Panc1 (cell line): Measurements from ENCODE around the gene GMPPA.

Source experiments
- POLR2AphosphoS5 ChIP-seq: IDR thresholded peaks from 2 replicates; pipeline ENCODE4 v1.6.1; 2012; ENCODE audit warnings: mild to moderate bottlenecking, low read depth, low read length, moderate library complexity
- TF ChIP-seq, protein P1 (sequence below): fragments of 450-650 bp; IDR thresholded peaks from 2 replicates; pipeline ENCODE4 v1.5.1; 2017; ENCODE audit warnings: mild to moderate bottlenecking

DNA sequence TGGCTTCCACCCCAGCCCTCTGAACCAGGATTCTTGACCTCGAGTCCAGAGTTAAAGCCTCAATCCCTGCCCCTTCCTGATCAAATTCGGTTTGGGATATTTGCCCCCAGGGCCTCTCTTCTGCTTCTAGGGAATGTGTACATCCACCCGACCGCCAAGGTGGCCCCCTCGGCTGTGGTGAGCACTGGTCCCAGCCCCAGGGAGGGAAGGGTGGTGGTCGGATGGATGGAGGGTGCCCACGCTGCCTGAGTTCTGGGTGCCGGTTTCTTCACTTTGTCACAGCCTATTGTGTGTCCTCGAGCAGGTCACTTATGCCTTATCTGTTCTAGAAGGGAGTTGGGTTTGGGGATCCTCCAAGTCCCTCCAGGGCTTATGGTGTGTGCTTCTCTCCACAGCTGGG lies 6.9 kb downstream of the GMPPA start:
- TF ChIP-seq, protein P1, sequence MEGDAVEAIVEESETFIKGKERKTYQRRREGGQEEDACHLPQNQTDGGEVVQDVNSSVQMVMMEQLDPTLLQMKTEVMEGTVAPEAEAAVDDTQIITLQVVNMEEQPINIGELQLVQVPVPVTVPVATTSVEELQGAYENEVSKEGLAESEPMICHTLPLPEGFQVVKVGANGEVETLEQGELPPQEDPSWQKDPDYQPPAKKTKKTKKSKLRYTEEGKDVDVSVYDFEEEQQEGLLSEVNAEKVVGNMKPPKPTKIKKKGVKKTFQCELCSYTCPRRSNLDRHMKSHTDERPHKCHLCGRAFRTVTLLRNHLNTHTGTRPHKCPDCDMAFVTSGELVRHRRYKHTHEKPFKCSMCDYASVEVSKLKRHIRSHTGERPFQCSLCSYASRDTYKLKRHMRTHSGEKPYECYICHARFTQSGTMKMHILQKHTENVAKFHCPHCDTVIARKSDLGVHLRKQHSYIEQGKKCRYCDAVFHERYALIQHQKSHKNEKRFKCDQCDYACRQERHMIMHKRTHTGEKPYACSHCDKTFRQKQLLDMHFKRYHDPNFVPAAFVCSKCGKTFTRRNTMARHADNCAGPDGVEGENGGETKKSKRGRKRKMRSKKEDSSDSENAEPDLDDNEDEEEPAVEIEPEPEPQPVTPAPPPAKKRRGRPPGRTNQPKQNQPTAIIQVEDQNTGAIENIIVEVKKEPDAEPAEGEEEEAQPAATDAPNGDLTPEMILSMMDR = no peak
- TF ChIP-seq POLR2AphosphoS5 = no peak
